IPS-11a (cell line): ENCODE results near the gene HCFC2.
"Not testable (repeated sequence)": the region's sequence is repeated elsewhere in the genome, so short reads cannot be mapped to it uniquely, and the experiment has no call there.

Experiments
- H3K4me3 ChIP-seq: one replicate; pipeline ENCODE4 v1.5.1; 2013; ENCODE audit warnings: low read depth, low read length, control low read depth

The HCFC2 gene

GRCh38 chr12:104114834-104115586, 50.7 kb downstream of the HCFC2 start:
- not testable (repeated sequence) for H3K4me3 ChIP-seq

- no peak overlapping the region for H3K4me3 ChIP-seq
Observed at GRCh38 chr12:104115587-104115975, 51.2 kb downstream of the HCFC2 start.

DNA sequence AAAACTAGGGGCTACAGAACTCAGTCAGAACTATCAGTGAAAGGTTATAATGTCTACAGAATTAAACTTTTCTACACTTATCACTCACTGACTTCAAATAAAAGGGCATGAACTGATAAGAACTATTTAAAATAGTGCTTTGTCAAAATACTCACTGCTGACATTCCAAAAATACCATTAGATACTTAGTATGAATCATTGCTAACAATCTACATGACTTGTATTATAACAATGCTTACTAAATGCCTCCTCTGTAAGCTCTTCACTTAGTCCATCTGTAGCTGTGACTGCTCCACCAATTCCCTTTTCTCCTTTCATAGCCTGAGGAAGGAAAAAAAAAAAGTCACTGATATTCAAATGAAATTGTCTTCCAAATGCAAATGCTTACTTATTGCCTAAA, 56.7 kb downstream of the HCFC2 start:
- H3K4me3 ChIP-seq, result no peak overlapping the region

DNA sequence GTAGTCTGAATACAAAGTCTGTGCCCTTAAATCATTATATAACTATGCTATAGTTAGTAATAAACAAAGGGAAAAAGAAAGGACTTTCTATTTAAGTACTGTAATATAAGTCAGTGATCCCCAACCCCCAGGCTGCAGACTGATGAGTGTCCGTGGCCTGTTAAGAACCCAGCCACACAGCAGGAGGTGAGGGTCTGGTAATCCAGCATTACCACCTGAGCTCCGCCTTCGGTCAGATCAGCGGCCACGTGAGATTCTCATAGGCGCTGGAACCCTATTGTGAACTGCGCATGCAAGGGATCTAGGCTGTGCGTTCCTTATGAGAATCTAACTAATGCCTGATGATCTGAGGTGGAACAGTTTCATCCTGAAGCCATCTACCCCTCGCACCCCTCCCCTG, 58.0 kb downstream of the HCFC2 start:
- no peak overlapping the region for H3K4me3 ChIP-seq

DNA sequence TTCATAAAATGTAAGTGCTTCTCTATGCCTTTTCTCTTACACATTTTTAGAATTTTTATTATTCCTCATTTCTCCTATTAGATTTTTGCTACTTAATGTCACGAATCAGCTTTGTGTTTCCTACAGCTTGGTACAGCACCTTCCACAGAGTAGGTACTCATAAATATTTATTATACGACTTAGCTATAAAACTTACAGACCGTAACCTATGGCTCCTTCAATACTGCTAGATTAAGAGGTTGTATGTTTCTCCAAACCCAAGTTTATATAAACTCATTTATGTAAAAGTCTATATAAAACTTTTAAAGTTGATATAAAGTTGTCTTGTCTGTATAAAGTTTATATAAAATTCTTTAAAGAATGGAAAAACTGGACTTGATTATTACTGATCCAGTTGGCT, 62.2 kb downstream of the HCFC2 start:
- no peak overlapping the region for H3K4me3 ChIP-seq

- no peak overlapping the region for H3K4me3 ChIP-seq
Observed at GRCh38 chr12:104130760-104131159, 66.4 kb downstream of the HCFC2 start.

DNA sequence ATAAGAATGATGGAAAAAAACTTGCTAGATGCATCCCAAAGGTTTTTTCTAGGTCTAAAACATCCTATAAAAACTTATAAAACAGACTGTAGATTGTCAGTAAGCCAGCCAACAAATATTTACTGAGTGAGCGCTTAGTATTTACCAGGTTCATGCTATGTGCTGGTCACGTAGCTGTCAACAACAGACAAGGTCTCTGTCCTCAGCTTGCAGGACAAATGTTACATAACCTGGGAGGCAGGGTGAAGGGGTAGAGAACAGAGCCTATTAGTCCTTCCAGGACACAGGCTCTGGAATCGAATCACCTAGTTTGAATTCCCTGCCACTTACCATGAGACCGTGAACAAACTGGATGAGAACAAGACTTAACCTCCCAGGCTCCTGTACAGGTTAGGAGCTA, 67.3 kb downstream of the HCFC2 start:
- no peak overlapping the region for H3K4me3 ChIP-seq

DNA sequence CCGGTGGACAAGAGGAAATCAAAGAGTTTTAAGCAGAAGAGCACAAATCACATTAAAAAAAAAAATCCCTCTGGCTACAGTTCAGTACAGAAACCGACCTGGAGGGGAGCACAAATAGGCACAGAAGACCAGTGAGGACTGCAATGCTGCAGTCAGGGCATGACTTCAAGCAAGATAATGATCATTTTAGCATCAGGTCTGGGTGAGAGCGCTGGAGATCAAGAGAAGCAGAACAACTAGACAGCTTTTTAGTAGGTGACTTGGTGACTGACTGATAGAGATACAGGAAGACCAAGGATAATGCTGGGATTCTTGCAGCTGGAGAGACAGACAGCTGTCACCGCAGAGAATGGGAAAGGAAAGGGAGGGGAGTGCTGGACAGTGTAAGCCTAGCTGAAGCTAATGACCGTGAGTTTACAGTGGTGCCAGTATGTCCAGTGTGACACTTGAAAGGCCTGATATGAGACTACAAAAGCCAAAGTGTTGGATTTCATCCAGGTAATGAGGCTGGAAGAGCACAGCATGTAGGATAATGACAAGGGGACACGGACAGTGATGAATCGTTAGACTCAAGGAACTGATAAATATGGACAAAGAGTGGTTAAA, 68.1 kb downstream of the HCFC2 start:
- H3K4me3 ChIP-seq, result no peak overlapping the region

DNA sequence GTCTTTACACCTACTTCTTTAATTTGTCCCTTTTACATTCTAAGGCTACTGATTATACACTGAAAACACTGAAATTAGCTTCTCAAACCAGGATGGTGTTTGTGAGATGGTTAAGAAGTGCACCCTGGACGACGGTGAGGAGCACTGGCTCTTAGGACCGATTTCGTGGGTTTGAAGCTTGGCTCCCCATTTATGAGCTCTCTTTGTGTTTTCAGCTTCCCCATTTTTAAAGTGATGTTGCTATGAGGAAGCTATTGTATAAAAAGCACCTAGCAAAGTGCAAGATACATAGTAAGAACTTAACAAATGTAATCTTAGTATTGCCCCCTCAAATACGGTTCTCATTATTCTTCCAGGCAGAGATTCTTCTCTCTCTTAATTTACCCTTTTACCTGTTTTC, 69.0 kb downstream of the HCFC2 start:
- no peak overlapping the region for H3K4me3 ChIP-seq

- no peak overlapping the region for H3K4me3 ChIP-seq
Observed at GRCh38 chr12:104133866-104134265, 69.5 kb downstream of the HCFC2 start.

GRCh38 chr12:104134882-104135281, 70.6 kb downstream of the HCFC2 start:
- no peak overlapping the region for H3K4me3 ChIP-seq

- peak overlapping the region; percentile 89 for H3K4me3 ChIP-seq
Observed at GRCh38 chr12:104136577-104136976, 72.2 kb downstream of the HCFC2 start.

GRCh38 chr12:104137001-104137901, 72.9 kb downstream of the HCFC2 start:
- H3K4me3 ChIP-seq, result peak overlapping the region; percentile 89

DNA sequence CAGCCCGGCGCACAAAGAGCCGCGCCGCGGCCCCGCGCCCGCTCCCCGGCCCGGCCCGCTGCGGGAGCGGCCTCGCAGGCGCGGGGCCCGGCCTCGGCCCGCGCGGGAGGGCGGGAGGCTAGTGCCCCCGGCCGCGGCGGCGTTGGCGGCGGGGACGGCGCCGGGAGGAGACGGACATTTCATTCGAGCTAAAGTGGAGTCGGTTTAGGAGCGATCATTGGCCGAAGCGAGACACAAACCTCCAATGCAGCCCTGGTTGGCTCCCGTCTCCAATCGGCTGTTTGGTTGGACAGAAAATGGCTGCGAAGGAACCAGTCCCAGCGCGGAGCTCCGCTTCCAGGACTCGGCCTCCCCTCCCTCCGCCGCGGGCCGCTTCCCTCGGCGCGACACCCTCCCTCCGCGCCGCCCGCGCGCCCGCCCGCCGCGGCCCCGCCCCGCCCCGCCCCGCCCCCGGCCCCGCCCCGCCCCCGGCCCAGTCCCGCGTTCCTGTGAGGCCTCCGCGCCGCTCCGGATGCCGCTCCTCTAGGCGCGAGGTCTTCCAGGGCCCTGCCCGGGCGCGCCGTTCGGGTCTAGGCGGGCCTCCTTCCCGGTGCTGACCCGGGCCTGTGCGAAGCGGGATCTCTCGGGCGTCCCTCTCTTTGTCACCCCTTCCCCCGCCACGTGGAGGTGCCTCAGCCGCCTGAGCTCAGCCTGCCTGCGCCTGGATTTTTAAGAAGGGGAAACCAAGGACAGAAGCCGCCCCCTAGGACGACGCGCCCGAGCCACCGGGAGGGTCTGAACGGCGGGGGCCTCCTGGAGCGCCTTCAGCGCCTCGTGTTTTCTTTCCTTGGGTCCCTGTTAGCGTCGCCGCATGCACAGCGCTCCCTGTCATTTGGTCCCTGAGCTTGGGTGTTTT, 73.8 kb downstream of the HCFC2 start, which contains the start of gene NFYB:
Gene NFYB, minus strand, starts transcription at position 309 of the 895 bp plus-strand sequence. CDS start 2,757 bp downstream, outside the sequence.
- H3K4me3 ChIP-seq, result peak within 1 kb of the TSS; percentile 89

- H3K4me3 ChIP-seq, result peak overlapping the region; percentile 14
Observed at GRCh38 chr12:104138797-104139152, 74.4 kb downstream of the HCFC2 start.

DNA sequence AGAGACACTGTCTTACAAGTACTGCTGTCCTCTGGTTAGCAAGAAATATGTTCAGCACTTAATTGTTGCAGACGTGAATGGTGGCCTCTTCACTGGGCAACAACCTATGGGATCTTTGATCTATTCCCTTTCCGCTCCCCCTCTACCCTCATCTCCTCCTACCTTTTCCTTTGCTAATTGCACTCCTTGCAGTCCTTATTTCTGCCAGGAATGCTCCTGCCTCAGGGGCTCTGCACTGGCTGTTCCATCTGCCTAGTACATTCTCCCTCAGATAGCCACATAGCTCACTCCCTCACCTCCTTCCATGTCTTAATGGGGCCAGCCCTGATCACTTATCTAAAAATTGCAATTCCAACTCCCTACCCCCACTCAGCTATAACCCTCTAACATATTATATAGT, 78.2 kb downstream of the HCFC2 start:
- no peak overlapping the region for H3K4me3 ChIP-seq

- no peak overlapping the region for H3K4me3 ChIP-seq
Observed at GRCh38 chr12:104143002-104143401, 78.7 kb downstream of the HCFC2 start.

- no peak overlapping the region for H3K4me3 ChIP-seq
Observed at GRCh38 chr12:104143918-104144317, 79.6 kb downstream of the HCFC2 start.

- H3K4me3 ChIP-seq, result no peak overlapping the region
Observed at GRCh38 chr12:104147346-104147745, 83.0 kb downstream of the HCFC2 start.

DNA sequence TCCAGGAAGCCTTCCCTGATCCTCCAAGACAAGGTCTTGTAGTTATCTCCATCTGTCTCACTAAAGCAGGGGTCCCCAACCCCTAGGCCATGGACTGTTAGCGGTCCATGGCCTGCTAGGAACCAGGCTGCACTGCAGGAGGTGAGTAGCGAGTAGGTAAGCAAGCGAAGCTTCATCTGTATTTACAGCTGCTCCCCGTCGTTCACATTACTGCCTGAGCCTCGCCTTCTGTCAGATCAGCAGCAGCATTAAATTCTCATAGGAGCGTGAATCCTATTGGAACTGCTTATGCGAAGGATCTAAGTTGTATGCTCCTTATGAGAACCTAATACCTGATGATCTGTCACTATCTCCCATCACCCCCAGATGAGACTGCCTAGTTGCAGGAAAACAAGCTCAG, 86.1 kb downstream of the HCFC2 start:
- no peak overlapping the region for H3K4me3 ChIP-seq
